ENCODE results near the gene GFRA3.
A peak's percentile ranks its signal among the peaks of the same experiment; 100 is the strongest.
"Not testable (repeated sequence)": the region's sequence is repeated elsewhere in the genome, so short reads cannot be mapped to it uniquely, and the experiment has no call there.

The GFRA3 gene

DNA sequence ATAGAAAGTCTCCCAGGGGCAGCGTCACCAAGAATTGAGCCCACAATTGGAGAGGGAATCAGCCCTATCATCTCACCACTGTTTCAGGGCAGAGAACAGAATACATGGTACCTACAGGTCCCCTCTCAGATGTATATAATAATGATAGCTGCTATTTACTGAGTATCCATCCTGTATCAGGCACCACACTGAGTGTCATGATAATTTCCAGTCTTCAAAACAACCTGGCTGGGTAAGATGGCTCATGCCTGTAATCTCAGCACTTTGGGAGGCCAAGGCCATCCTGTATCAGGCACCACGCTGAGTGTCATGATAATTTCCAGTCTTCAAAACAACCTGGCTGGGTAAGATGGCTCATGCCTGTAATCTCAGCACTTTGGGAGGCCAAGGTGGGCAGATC, 26.6 kb downstream of the GFRA3 start:
- not testable (repeated sequence) for DNase-seq (ENCODE audit: low spot score)

DNA sequence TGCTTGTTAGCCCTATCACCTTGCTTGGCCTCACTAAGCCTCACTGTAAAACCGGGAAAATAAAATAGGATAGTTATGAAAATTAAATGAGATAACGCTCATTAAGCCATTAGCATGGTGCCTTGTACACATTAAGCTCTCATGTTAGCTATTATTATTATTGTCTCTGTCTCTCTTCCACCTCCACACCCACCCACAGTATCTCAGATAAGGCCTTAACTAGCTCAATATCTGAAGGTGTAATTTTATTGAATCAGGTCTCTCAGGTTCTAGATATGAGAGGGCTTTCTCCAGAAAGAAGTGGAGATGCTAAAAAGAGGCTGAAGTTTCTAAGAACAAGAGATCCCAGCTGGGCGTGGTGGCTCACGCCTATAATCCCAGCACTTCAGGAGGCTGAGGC, 27.6 kb downstream of the GFRA3 start:
- no peak for DNase-seq (ENCODE audit: low spot score)

DNA sequence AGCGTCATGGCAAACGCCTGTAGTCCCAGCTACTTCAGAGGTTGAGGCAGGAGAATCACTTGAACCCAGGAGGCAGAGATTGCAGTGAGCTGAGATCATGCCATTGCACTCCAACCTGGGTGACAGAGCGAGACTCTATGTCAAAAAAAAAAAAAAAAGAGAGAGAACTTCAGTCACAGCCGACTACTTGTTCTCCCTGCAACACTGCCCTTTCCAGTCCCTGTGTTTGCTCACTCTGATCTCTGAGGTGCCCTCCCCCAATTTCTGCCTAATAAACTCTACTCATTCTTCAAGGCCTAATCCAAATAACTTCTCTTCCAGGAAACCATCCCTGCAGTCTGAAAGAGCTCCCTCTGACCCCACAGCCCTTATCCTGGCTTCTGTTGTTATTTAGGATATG, 28.1 kb downstream of the GFRA3 start:
- DNase-seq (ENCODE audit: low spot score) = no peak

DNA sequence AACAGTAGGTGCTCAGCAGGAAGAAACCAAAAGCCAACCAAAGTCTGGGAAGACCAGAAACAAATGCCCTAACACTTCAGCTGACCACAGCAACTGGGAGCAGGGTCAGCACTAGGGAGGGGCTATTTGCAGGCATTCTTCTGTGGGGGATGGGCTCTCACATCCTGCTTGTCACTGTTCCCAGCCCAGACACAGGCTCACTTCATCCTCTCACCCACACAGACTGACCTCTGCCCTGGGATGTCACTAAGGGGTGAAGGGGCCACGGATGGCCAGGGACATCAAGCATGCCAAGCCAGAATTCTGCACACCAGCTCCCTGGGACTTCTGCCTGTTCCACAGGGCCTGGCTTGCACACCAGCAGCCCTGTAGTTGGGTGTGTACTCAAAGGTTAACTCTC, 28.7 kb downstream of the GFRA3 start:
- no peak for DNase-seq (ENCODE audit: low spot score)

DNA sequence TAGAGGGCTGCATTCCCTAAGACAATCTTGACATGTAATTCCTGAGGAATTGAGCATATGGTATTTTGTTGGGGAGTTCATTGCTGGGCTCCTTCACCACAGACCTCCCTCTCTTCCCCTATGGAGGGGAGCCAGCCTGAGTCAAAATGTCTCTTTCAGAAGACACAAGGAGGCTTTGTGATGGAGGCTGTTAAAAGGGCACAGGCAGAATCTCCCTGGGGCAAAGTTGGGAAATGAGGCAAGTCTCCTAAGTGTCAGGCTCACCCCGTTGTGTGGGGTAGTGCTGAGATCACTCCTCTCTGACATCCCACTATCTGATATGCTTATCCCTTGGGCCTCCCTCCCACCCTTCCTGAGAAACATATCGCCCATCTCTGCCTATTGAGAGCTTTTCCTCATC, 30.6 kb downstream of the GFRA3 start:
- DNase-seq (ENCODE audit: low spot score) = no peak

DNA sequence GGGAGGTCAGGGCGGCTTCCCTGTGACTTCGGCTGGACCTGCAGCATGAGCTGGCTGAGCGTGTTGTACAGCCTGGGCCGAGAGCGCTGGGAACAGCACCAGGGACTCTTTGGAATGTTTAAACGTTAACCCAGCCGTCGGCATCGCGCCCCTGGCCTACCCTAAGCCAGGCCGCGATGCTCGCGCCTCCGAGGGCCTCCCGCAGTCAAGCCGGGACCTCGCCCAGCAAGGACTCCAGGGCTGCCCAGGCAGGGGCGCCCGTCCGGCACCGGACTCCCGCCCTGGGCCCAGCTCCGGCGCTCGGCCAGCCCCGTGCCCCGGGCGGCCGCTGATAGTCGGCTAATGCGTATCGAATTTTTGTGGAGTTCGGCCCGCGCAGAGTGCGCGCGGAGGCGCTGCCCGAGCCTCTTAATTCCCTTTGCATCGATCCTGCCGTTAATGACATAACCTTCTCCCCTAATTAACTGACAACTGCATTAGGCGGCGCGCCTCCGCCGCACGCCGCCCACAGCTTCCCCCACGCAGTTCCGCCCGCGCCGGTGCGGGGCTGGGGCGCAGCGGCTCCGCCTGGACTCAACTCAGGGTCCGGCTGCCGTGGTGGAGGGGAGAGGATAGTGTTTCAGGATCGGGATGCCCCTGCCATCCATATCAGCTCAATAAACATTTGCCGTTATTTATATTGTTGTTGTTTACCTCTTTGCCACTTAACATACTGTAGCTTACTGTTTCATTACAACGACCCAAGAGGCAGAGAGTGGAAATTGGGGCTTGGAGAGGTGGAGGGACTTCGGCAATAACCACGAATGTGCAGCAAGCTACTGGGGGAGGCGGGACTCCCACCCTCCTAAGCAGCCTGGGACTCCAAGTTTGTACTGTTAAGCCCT, 32.5 kb downstream of the GFRA3 start:
- DNase-seq (ENCODE audit: low spot score) = peak; percentile 66

DNA sequence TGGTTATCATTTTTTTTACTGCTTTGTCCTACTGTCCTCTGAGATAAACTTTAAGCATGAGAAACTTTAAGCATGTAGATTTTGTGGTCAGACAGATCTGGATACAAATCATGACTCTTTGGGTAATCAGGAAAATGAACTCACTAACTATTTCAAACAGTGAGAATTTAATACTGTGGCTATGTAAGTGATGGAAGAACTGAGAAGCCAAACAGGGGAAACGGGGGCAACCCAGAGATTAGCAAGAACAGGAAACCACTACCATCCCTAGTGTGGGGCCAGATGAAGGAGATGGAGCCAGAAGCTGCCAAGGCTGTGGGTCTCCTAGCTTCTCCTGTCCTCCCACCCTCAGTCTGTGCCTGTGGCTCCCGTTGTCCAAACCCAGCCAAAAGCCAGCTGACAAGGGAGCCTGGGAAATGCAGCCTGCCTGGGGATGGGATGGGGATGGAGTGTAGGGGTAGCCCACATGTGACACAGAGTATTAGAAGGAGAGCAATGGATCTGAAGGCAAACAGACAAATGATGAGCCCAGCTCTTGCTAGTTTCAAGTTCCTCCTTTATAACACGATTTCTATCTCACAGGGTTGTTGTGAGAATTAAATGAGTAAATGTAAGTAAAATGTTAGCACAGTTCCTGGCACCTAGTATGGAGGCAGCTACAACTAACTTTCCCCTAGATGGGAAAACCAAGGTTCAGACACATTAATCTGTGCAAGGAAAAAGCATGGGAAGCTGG, 33.6 kb downstream of the GFRA3 start:
- no peak for DNase-seq (ENCODE audit: low spot score)

DNA sequence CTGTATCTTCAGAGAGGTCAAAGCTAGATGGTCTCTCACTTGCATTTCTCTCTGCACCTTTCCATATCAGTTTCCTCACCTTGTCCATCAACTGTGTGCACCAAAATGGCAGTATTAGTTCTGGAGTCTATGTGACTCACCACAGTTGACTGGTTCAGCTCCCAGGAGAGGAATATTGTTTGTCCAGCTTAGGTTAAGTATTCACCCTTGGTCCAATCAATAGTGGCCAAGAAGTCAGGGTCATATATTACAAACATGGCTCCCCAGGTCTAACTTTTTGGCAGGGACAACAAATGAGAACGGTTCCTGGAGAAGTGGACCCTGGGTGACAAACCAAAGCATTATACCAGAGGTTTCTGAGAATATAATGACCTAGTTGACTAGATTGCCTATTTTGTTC, 36.4 kb downstream of the GFRA3 start:
- no peak for DNase-seq (ENCODE audit: low spot score)

DNA sequence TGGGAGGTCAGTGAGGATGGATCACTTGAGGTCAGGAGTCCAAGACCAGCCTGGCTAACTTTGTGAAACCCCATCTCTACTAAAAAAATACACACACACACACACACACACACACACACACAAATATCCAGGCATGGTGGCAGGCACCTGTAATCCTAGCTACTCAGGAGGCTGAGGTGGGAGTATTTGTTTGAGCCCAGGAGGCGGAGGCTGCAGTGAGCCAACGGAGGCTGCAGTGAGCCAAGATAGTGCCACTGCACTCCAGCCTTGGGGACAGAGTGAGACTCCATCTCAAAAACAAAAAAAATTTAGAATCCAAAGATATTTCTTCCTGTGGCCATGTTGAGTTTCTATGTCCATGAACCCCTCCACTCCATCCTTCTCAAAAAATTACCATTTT, 39.8 kb downstream of the GFRA3 start:
- DNase-seq (ENCODE audit: low spot score) = no peak

DNA sequence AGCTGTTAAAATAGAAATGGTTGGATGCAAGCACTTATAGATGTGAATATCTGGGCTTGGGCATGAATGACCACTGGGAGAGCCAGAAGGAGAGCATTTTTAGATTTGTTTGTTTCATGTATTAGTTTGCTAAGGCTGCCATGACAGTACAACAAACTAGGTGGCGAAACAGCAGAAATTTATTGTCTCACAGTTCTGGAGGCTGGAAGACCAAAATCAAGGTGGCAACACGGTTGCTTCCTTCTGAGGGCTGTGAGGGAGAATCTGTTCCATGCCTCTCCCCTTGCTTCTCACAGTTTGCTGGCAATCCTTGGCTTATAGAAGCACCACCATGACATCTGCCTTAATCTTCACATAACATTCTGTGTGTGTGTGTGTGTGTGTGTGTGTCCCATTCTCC, 41.1 kb downstream of the GFRA3 start:
- DNase-seq (ENCODE audit: low spot score) = no peak

DNA sequence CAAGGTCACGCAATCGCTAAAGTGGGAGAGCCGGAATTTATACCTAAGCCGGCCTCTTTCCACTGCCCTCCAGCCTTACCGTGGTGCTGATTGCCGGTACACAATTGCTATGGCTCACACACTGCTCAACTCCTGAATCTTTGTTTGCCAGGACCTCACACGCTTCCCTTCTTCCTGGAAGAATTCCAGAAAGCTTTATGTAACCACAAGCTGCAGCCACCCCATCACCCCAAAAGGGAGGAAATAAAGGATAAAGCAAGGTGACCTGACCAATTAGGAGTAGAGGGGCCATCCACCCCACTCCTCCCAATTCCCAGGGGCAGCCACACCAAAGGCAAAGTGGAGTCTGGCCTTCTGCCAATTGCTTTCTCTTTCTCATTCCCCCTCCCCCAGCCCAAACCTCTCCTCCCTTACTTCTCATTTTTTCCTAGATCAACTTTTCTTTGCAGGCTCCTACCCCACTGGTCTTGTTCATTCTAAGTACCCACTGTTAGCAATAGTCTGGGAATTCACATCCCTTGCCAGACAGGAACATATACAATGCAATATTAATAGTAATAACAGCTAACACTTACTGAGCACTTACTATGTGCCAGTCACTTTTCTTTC, 43.3 kb downstream of the GFRA3 start:
- no peak for DNase-seq (ENCODE audit: low spot score)

DNA sequence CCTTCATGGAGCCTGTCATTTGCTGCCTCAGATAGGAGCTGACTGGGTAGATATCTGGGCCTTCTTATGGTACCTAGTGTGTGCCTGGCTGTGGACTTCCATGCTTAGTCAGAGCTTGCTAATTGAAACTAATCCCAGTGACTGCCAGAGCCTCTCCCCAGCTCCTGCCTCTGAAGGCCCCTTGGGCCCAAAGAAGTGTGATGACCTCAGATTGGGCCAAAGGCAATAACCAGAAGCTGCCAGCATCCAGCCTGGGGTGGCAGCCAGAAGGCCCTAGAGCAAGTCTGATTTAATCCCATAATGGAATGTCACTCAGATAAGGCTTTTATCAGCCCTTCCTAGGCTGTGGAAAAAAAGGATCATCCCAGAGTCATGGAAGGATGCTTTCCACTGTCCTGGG, 44.2 kb downstream of the GFRA3 start:
- peak; percentile 61 for DNase-seq (ENCODE audit: low spot score)

DNA sequence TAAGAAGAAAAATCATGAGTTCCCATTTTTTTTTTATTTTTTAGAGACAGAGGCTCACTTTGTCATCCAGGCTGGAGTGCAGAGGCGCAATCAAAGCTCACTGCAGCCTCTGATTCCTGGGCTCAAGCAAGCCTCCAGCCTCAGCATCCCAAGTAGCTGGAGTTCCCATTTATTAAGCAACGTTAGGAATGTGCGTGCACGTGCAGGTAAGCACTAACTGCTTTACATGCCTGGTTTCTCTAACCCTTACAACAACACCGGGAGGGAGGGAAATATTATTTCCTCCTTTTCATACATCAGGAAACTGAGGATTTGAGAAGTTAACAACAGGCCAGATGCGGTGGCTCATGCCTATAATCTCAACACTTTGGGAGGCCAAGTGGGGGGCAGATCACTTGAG, 45.0 kb downstream of the GFRA3 start:
- DNase-seq (ENCODE audit: low spot score) = no peak

DNA sequence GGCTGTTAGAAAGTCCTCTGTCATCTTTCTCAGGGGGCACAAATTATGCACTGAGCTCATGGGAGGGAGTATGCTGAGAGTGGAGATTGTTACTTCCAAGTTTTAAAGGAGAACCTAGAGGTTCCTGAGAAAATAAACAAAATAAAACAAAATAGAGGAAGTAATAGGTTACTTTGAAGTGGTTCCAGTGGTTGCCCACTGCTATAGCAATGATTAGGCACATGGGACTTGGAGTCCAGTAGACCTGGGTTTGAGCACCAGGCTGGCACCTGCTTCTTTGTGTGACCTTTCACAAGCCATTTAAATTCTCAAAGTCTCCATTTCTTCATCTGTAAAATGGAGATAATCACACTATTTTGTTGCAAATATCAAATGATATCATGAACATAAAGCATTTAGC, 47.5 kb downstream of the GFRA3 start:
- DNase-seq (ENCODE audit: low spot score) = no peak

DNA sequence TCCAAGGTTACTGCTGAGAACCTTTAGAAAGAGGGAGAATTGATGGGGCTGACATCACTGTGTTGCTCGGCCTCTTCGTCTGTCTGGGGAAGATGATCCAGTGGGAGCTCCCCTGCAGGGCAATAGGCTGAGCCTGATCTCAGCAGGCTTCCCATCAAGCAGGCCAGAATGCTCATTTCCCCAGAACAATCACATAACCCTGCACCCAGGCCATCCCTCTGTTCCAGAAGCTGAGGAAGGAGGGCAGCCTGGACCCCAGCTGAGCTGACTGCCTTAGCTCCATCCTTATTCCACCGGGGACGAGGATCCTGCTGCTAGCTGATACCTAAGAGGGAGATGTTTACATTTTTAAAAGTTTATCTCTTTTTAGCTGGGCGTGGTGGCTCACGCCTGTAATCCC, 49.7 kb downstream of the GFRA3 start:
- DNase-seq (ENCODE audit: low spot score) = no peak

DNA sequence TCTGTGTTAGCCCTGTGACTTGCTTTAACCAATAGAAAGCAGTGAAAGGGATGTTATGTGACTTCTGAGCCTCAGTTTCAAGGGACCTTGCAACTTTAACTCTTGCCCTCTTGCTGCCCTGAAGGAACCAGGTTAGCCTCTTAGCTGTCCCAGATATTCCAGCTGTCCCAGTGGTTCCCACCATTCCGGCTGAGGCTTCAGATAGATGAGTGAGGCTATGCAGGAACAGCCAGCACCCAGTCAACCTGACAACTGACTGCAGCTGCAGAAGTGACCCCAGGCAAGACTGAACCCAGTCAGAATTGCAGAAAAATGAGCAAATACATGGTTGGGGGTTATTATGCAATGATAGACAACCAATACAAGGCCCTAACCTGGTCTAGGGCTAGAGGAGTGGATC, 50.9 kb downstream of the GFRA3 start:
- DNase-seq (ENCODE audit: low spot score) = no peak

DNA sequence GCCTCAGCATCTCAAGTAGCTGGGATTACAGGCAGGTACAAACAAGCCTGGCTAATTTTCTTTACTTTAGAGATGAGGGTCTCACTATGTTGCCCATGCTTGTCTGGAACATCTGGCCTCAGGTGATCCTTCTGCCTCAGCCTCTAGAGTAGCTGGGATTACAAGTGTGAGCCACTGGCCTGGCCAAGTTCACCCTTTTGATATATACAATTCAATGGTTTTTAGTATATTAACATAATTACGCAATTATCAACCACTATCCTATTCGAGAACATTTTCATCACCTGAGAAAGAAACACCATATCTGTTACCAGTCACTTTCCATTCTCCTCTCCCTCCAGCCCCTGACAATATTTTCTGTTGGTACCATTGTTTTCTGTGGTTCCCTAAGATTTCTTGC, 57.6 kb downstream of the GFRA3 start:
- DNase-seq (ENCODE audit: low spot score) = no peak

DNA sequence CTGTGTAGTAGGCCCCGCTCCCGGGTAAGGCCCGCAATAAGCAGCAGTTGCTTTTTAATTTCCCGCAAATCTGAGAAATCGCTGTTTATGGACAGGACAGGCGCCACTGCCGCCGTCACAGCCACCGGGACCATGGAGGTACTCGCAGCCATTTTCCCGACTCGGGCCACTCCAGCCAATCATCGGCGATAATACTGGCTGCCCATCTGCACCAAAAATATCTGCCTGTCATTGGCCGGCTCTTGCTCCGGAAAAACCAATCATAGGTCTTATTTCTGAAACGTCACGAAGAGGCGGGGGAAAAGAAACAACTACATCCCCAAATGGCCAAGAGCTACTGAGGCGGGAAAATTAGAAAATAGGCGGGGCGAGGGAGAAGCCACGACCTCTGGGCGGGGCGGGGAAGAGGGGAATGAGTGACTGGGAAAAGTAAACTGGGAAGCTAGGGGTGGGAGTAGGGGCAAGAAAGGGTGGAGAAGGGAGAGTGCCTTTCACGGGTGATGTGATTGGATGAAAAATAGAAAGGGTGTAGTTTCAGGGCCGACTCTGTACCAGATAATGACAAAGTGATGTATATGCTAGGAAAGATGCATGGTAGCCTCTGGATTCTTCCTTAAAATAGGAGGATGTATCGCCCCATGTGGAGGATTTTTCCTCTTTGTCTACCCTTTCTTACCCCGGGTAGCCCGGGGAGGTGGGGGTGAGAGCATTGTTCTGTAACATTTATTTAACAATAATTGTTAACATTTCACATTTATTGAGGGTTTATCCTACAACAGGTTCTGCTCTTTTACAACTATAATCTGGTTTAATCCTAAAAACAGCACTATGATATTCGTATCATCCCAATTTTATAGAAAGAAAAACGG, 61.0 kb downstream of the GFRA3 start, which contains the start of gene CDC23:
TSS of gene CDC23 (minus strand) at position 163 of the 869 bp plus-strand sequence. CDS start at position 152, 11 bp downstream.
- peak; percentile 99 for DNase-seq (ENCODE audit: low spot score)

DNA sequence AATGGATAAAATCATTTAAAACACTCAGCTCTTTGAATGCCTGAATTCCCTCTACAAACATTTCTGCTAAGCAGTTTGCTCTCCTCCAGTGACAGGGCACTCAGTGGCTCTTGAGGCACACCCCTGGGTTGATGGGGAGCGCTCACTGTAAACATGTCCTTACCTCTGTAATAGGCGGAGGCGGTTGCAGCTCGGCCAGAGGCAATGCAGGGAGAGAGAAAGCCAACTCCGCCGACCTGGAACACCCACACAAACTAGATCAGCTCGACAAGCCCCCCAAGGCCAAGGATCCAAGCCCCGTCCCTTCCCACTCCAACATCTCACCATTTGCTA, 61.6 kb downstream of the GFRA3 start:
- no peak for DNase-seq (ENCODE audit: low spot score)

DNA sequence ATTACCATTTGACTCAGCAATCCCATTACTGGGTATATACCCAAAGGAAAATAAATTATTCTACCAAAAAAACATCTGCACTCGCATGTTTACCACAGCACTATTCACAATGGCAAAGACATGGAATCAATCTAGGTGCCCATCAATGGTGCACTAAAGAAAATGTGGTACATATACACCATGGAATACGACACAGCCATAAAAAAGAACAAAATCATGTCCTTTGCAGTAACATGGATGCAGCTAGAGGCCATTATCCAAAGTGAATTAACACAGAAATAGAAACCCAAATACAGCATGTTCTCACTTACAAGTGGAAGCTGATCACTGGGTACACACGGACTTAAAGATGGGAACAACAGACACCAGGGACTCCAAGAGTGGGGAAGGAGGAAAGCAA, 63.4 kb downstream of the GFRA3 start:
- DNase-seq (ENCODE audit: low spot score) = no peak

Measured in SK-N-DZ (cell line).